DMS79 (cell line): ENCODE results near the gene RAB34.
A peak's percentile ranks its signal among the peaks of the same experiment; 100 is the strongest.
"Not testable (repeated sequence)": the region's sequence is repeated elsewhere in the genome, so short reads cannot be mapped to it uniquely, and the experiment has no call there.

Source experiments
- DNase-seq: peaks from one replicate; lab custom pipeline; 2025; lab: John Stamatoyannopoulos, UW

The RAB34 gene

DNA sequence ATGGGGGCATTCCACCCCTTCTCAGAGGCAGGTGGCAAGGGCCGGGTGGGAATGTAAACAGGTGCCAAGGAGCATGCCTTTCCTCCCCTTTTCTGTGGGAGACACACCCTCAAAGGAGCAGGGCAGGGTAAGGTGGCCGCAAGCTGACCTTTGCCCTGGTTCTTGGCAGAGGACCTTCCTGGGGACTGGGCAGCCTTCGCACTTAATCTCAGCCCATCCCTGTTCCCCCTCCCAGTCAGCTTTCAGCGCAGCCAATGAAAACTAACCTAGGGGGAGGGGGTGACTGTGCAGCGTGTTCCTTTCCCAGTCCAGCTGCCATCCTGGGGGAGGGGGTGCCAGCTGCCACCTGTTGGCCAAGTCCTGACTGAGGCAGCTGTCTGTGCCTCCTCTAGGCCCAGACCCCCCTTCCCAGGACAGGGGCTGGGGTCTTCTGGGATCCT, 29.0 kb upstream of the RAB34 start:
- DNase-seq = peak; percentile 52

DNA sequence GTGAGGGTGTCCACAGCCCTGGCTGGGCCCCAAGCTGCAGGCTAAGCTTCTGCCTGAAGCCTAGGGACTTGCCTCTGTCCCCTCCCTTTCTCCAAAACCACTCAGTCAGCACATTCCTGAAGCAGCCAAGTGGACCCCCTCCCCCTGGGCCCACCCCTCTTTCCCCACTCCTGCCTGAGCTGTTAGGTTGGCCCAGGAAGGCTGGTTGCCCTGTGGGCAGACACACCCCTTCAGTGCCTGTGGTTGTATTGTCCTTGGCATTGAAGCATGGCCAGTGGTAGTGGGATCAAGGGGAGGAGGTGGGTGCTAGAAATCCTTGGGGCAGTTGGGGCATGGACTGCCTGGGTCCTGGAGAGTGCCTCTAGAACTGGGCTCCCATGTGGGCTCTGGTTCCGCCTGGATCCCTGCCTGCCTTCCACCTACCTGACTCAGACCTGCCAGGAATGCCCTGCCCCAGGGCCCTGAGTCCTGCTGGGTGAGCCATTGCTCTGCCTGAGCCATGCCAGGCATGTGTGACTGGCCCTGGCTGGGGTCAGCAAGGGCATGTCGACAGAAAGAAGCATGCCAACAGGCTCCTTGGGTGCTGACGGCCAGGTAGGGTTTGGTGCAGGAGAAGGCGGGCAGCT, 28.2 kb upstream of the RAB34 start:
- peak; percentile 61 for DNase-seq

DNA sequence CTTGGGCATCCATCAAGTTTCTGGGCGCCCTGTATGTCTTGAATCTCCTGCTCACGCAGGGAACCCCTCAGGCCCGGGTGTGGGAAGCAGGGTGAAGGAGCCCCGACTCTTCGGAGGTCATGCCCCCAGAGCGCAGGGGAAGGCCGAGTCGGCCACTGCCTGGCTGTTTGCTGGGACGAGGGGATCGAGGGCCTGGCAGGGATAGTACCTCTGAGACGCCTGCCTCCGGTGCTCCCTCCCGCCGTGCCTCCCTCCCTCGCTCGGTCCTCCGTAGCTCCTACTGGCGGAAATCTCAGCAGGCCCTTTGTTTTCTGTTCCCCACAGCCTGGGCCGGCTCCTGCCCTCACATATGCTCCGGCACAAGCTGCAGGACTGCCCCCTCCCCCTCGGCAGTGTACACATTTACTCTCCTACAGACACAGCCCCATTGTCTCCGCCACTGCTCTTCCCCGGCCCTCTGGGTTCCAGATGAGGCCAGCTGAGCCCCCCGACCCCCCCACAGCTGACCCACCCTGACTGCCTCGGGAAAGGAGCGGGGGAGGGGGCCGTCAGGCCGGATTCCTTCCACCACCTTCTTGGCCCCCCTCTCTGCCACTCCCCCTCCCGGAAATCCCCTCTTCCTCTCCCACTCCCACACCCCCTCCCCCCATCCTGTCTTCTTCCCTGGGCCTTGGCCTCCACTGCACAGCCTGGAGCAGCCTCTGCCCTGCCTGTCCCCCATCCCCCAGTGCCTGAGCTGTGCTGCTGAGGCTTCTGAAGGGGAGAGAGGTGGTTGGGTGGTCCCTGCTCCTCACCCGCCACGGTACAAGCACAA, 27.5 kb upstream of the RAB34 start:
- DNase-seq = no peak

DNA sequence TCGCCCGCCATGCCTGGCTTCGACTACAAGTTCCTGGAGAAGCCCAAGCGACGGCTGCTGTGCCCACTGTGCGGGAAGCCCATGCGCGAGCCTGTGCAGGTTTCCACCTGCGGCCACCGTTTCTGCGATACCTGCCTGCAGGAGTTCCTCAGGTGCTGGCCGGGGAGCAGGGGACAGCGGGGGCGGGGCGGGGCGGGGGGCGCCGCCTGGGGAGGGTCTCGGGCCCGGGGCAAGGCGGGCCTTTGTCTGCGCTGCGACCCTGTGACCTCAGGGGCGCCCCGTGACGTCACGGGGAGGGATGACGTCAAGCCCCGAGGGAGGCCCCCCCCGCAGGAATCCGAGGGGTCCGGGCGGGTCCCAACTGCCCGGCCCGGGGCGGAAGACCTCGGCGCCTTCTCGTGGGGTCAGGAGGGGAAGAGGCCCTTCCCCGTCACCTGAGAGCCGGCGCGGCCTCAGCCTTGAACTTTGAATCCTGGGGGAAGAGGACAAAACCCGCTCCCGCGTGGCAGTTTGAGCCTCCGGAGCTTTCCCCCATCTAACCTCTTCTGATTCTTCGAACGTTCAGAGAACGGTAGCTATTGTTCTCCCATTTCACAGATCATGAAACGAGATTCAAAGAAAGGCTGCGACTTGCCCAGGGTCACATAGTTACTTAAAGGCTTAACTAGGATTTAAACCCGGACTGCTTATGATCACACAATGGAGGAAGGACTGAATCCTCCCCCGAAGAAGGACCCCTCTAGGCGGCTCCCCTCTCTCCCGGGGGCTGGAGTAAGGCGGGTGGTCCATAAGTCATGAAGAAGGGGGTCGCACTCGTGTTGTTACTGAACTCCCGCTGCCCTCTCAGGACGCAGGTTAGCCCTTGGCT, 26.7 kb upstream of the RAB34 start:
- no peak for DNase-seq

DNA sequence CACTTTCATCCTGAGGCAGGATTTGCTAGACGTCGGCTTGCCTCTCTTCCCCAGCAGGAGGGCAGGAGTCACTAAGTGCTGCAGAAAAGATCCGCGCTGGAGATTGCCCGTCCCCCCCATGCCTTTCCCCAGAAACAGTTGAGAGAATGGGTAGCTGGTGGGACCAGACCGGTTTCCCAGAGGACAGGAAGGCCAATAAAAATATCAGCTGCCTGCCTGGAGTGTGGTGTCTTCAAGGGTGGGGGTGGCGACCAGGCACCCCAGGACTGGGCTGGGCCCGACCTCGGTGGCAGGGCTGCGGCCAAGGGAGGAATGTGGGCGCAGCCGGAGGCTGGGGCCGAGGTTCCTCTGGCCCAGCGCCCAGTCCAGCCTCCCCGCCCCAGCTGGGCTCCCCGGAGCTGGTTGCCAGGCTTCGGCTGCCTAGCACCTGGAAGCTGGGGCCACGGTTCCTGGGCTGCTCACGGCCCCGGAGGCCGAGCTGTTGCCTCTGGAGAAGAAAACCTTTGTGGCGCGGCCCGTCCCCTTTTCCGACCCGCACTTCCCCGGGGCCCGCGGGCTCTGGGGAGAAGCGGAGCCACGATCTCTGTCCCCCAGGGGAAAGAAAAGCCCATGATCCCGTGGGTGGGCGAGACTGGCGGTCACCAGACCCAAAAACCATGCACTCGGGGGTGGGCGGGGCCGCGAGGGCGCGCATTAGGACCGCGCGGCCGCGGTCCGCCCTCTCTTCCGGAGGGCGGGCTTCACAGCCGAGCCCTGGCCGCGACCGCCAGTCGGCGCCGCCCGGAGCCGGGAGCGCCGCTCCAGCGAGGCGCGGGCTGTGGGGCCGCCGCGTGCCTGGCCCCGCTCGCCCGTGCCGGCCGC, 25.8 kb upstream of the RAB34 start, which contains the start of gene TRAF4:
Gene TRAF4, plus strand, starts transcription at position 769 of the 861 bp plus-strand sequence. CDS start 102 bp downstream, outside the sequence.
- peak; percentile 58 for DNase-seq

DNA sequence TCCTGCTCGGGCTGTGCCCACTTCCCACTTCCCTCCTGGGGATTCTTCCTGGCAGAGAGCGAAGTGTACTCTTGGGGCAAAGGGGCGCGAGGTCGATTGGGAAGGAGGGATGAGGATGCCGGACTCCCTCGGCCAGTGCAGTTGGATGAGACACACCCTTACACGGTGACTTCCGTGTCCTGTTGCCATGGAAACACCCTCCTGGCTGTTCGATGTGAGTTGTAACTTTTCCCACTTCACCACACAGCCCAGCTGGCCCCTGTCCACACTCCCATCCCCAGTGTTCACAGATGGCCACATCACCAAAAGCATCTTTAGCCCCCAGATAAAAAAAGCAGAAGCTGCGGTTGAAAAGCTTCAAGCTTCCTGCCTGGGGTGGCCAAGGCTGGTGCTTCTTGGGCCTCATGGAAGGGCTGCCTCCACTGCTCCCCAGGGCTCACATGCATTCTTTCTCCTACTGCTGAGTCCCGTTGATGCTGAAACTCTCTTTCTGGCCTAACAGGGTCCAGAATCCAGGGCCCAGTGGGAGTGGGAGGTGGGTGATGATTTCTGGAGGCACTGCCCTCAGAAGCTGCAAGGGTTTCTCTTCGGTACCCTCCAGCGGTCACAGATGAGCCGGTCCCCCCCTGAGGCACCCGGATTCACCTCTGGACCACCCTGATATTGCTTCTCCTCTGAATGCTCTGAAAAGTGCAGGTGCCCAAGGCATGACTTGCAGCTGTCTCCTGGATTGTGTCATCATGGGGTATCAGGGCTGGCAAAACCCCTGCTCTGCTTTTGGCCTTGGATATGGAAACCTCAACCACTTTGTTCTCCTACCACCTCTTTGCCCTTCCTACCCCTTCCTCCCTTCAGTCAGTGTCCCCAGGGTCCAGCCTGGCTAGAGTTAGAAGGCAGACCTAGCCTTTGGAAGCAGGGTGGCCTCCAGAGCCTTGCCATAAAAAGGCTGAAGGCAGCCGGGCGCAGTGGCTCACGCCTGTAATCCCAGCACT, 24.0 kb upstream of the RAB34 start:
- DNase-seq = no peak

DNA sequence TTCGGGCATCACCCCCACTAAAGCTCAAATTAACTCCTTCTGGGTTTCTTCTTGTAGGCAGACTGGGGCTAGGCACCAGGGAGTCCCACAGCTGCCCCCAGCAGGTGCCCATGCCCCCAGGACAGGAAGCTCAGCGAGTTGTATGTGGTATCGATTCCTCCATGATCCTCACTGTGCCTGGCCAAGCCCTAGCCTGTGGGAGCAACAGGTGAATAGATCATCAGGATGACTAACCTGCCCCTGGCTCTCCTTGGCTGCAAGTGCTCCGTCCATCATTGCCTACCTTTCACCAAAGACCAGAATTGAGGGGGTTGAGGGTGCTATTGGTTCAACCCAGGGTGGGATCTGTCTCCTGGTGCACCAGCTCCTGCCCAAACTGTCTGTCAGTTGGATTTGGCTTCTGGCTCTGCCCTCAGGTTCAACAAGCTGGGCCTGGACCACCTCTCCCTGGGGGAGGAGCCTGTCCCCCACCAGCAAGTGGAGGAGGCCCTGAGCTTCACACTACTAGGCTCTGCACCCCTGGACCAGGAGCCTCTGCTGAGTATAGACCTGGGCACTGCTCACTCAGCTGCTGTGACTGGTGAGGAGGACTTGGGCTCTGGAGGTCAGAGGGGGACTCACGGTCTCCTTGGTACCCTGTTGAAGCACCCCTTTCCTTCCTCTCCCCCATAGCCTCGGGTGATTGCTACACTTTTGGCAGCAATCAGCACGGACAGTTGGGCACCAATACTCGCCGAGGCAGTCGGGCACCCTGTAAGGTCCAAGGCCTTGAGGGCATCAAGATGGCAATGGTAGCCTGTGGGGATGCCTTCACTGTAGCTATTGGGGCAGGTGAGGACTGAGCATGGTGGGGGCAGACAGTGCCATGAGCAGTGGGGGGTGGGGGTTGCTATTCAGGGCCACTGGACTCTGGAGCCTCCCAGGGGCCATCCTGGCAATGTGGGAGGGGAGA, 23.0 kb upstream of the RAB34 start:
- no peak for DNase-seq

DNA sequence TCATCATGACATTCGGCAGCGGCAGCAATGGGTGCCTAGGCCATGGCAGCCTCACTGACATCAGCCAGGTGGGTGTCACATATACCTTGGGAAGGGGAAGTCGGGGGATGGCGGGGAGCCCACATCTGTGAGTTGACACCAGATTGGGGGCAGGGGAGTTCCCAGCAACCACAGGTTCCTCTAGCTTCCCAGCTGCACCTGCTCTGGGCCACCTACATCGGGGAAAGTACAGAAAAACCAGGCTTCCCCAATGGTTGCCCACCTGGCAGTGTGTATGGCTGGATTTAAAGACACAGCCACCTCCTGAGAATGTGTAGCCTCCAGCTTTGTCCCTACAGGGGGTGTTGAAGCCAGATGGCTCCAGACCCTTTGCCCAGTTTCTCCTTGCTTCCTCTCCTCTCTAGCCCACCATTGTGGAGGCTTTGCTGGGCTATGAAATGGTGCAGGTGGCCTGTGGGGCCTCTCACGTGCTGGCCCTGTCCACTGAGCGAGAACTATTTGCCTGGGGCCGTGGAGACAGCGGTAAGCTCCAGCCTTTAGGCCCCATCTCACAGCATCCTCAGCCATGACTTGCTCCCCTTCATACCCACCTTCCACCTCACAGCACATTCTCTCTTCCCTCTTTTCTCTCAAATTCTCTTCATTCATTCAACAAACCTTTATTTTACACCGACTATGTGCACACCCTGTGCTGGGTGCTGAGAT, 21.2 kb upstream of the RAB34 start:
- no peak for DNase-seq

DNA sequence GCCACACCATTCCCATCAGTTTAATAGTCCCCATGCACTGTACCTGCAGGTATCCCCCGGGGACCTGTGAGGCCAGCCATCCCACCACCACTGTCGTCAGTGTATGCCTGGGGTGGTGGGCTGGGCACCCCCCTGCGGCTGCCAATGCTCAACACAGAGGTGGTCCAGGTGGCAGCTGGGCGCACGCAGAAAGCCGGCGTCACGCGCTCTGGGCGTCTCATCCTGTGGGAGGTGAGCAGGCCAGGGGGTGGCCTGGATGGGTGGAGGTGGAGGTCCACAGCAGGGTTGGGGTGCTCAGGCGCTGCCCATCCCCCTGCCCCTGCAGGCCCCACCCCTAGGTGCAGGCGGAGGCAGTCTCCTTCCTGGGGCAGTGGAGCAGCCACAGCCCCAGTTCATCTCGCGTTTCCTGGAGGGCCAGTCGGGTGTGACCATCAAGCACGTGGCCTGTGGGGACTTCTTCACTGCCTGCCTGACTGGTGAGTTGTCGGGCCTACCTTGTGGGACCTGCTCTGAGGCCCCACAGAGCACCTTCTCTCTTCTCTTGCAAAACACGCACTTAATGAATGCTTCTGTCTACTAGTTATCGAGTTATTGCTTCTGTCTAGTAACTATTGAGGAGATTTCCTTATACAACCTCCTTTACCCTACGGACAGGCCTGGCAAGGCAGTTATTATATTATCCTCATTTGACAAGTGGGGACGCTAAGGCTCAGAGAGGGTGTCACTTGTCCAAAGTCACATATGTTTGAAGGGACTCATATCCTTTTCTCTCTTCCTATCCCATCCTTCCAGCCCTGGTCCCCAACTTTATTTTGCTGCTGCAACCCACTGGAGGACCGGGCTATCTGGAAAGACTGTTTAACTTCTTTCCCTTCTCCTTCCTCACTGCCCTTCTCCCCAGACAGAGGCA, 20.4 kb upstream of the RAB34 start:
- no peak for DNase-seq

DNA sequence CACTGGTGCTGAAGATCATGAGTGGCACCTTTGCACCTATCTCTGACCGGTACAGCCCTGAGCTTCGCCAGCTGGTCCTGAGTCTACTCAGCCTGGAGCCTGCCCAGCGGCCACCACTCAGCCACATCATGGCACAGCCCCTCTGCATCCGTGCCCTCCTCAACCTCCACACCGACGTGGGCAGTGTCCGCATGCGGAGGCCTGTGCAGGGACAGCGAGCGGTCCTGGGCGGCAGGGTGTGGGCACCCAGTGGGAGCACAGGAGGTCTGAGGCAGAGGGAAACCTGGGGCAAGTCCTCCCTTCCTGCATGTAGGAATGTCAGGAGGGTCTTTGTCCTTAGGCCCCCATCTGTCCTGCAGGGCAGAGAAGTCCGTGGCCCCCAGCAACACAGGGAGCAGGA, 19.6 kb upstream of the RAB34 start:
- no peak for DNase-seq

DNA sequence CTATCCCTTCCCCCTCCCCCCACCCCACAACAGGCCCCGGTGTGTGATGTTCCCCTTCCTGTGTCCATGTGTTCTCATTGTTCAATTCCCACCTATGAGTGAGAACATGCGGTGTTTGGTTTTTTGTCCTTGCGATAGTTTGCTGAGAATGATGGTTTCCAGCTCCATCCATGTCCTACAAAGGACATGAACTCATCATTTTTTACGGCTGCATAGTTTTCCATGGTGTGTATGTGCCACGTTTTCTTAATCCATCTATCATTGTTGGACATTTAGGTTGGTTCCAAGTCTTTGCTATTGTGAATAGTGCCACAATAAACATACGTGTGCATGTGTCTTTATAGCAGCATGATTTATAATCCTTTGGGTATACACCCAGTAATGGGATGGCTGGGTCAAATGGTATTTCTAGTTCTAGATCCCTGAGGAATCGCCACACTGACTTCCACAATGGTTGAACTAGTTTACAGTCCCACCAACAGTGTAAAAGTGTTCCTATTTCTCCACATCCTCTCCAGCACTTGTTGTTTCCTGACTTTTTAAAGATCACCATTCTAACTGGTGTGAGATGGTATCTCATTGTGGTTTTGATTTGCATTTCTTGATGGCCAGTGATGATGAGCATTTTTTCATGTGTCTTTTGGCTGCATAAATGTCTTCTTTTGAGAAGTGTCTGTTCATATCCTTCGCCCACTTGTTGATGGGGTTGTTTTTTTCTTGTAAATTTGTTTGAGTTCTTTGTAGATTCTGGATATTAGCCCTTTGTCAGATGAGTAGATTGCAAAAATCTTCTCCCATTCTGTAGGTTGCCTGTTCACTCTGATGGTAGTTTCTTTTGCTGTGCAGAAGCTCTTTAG, 18.5 kb upstream of the RAB34 start:
- not testable (repeated sequence) for DNase-seq

DNA sequence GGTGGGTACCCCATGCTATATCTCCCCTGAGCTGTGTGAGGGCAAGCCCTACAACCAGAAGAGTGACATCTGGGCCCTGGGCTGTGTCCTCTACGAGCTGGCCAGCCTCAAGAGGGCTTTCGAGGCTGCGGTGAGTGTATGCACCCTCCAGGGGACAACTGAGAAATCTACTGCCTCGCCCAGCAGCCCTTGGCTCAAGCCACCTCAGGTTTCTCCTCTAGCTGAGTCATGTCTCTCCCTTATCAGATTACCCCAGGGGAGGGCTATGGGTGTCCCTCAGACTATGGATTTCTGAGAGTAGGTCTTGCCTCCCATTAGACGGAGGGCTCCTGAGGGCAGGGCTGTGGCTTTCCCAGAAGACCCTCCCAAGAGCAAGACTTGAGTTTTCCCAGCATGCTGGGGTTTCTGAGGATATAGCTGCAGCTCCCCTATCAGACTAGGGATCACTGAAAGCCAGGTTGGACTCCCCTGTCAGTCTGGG, 17.6 kb upstream of the RAB34 start:
- no peak for DNase-seq

DNA sequence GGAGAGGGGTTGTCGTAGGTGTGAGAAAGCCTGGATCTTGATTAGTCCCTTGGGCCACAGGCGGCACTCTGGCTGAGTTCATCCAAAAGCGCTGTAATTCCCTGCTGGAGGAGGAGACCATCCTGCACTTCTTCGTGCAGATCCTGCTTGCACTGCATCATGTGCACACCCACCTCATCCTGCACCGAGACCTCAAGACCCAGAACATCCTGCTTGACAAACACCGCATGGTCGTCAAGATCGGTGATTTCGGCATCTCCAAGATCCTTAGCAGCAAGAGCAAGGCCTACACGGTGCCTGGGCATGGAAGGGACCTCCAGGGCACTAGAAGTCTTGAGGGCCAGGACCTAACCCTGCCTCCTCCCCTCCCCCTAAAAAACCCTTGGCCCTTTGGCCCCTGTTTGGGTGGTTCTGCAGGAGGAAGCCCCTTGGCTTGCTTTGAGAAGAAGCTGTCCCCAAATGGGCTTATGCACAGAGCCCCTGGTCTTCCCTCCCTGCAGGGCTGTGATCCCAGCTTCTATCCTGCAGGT, 17.1 kb upstream of the RAB34 start:
- no peak for DNase-seq

DNA sequence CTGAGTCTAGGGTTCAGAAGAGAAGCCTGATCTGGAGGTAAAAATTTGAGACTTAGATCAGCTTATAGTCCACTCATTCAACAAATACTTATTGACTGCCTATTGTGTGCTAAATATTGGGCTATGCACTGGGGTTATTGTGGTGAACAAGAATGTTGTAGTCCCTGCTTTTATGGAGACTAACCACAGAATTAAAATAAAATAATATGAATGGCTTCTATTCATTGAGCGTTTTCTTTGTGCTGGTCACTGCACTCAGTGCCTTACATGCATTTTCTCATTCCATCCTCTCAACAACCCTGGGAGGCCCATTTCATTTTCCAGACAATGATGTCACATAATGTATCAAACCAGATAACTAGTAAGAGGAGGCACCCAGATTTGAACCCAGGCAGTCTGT, 15.7 kb upstream of the RAB34 start:
- no peak for DNase-seq

DNA sequence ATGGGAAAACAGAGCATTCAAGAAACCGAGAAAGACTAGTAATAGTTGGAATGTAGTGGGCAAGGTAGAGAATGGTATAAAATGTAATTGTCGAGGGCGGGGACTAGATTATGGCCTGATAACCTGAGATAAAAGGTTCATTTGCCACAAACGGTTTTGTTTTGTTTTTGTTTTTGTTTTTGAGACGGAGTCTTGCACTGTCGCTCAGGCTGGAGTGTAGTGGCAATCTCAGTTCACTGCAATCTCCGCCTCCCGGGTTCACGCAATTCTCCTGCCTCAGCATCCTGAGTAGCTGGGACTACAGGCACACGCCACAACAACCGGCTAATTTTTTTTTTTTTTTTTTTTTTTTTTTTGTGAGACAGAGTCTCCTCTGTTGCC, 12.3 kb upstream of the RAB34 start:
- DNase-seq = no peak
